Osteocyte (in vitro differentiated cells): ENCODE data around the gene ANKRD65. TPM values are rescaled to one million over a fixed set of nuclear protein-coding genes. Genes with fewer than 3 reads are reported as not detected.
A peak's percentile ranks its signal among the peaks of the same experiment; 100 is the strongest.
"Not testable (repeated sequence)": the region's sequence is repeated elsewhere in the genome, so short reads cannot be mapped to it uniquely, and the experiment has no call there.

Experiments used
- DNase-seq: peaks from one replicate; pipeline ENCODE4 v3.0.0; 2021; ENCODE audit warnings: mixed read lengths; ENCODE audit not compliant: unreplicated experiment; ENCODE audit errors: extremely low spot score
- H3K27ac Mint-ChIP-seq: one replicate; pipeline ENCODE4 v1.8.0; 2021; ENCODE audit warnings: mild to moderate bottlenecking, mixed read lengths; ENCODE audit not compliant: unreplicated experiment
- H3K27me3 Mint-ChIP-seq: one replicate; pipeline ENCODE4 v1.8.0; 2021; ENCODE audit warnings: mixed read lengths; ENCODE audit not compliant: unreplicated experiment
- H3K36me3 Mint-ChIP-seq: one replicate; pipeline ENCODE4 v1.8.0; 2021; ENCODE audit warnings: mixed read lengths; ENCODE audit not compliant: unreplicated experiment
- H3K4me1 Mint-ChIP-seq: one replicate; pipeline ENCODE4 v1.8.0; 2021; ENCODE audit warnings: mixed read lengths; ENCODE audit not compliant: unreplicated experiment
- H3K4me3 Mint-ChIP-seq: one replicate; pipeline ENCODE4 v1.8.0; 2021; ENCODE audit warnings: mild to moderate bottlenecking, moderate library complexity, mixed read lengths; ENCODE audit not compliant: unreplicated experiment
- H3K9me3 Mint-ChIP-seq: one replicate; pipeline ENCODE4 v1.8.0; 2021; ENCODE audit warnings: mixed read lengths; ENCODE audit not compliant: unreplicated experiment
- total RNA-seq: library from RNA; stranded (reverse); gene quantifications from 2 replicates; pipeline ENCODE4 v1.2.1, GENCODE V29; 2021
- TF ChIP-seq, protein P1 (sequence below): fragments of 200-600 bp; sonication (generic); IDR thresholded peaks from 2 replicates; pipeline ENCODE4 v1.5.0; 2021; ENCODE audit warnings: antibody characterized with exemption, mild to moderate bottlenecking, moderate library complexity

Gene ANKRD65
- total RNA-seq, 1 donor from 2014 or later, result 0.21 TPM

DNA sequence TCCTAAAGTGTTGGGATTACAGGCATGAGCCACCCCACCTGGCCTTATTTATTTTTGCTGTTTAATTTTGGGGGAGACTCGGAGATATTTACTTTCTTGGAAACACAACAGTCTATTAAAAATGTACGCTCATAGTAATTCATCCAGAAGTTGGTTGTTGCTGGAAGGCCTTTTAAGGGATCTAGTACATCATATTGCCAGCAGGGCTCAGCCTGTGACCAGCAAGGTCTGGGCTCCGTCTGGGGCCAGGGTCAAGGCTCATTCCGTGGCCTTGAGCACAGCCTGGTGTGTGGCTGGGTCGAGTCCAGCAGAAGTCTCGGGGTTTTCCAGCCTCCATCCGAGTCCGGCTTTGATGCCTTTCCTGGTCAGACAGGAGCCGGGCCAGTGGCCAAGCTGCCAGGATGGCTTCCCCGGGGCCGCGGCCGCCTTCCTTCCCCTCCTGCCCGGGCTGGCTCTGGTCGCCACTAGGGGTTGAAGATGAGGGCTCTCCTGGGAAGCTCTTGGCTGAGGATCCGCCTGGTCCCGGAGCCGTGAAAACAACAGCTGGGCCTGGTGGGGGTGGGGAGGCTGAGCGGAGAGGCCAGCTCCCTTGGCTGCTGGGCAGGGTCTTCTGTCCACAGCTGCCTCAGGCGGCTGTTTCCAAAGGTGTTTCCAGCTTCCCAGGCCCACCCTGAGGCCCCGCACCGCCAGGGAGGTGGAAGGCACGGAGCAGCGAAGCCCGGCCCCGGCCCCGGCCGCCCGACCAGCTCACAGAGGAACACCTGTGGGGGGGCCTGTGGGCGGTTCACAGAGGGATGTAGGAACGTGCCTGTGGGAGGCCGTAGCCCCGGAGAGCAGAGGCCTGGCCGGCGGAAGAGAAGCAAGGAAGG is 9.3 kb upstream of the ANKRD65 start:
- DNase-seq, result peak; percentile 87
- H3K9me3 Mint-ChIP-seq, result no peaks in the 10 kb centered on the region
- H3K4me1 Mint-ChIP-seq, result peaks cover 46% of the 10 kb centered on the region
- H3K36me3 Mint-ChIP-seq, result no peaks in the 10 kb centered on the region
- TF ChIP-seq, protein P1, sequence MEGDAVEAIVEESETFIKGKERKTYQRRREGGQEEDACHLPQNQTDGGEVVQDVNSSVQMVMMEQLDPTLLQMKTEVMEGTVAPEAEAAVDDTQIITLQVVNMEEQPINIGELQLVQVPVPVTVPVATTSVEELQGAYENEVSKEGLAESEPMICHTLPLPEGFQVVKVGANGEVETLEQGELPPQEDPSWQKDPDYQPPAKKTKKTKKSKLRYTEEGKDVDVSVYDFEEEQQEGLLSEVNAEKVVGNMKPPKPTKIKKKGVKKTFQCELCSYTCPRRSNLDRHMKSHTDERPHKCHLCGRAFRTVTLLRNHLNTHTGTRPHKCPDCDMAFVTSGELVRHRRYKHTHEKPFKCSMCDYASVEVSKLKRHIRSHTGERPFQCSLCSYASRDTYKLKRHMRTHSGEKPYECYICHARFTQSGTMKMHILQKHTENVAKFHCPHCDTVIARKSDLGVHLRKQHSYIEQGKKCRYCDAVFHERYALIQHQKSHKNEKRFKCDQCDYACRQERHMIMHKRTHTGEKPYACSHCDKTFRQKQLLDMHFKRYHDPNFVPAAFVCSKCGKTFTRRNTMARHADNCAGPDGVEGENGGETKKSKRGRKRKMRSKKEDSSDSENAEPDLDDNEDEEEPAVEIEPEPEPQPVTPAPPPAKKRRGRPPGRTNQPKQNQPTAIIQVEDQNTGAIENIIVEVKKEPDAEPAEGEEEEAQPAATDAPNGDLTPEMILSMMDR, result peak; percentile 22
- H3K27ac Mint-ChIP-seq, result peak overlapping the region; percentile 82
- no peak overlapping the region for H3K4me3 Mint-ChIP-seq
- H3K27me3 Mint-ChIP-seq, result no peaks in the 10 kb centered on the region

DNA sequence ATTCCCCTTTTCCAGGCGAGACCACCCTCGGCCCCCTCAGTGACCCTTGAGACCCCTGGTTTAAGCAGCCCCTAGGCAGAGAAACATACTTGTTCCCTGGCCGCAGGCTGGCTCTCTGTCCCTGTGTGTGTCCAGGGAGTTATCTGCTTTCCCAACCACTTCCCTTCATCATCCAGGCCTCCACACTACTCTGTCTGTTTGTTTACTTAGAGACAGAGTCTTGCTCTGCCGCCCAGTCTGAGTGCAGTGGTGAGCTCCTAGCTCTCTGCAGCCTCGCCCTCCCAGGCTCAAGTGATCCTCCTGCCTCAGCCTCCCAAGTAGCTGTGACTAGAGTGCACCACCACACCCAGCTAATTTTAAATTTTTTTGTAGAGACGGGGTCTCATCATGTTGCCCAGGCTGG is 8.6 kb upstream of the ANKRD65 start:
- peak overlapping the region; percentile 14 for H3K4me3 Mint-ChIP-seq
- H3K27ac Mint-ChIP-seq, result peak overlapping the region; percentile 82
- H3K27me3 Mint-ChIP-seq, result no peaks in the 10 kb centered on the region
- DNase-seq, result no peak
- H3K9me3 Mint-ChIP-seq, result no peaks in the 10 kb centered on the region
- peaks cover 41% of the 10 kb centered on the region for H3K4me1 Mint-ChIP-seq
- TF ChIP-seq, protein P1, result no peak
- no peaks in the 10 kb centered on the region for H3K36me3 Mint-ChIP-seq

DNA sequence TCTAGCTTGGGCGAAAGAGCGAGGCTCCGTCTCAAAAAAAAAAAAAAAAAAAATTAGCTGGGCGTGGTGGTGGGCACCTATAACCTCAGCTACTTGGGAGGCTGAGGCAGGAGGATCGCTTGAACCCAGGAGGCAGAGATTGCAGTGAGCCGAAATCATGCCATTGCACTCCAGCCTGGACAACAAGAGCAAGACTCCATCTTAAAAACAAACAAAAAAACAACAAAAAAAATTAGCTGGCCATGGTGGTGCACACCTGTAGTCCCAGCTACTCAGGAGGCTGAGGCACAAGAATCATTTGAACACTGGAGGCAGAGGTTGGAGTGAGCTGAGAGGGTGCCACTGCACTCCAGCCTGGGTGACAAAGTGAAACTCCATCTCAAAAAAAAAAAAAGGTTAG is 7.9 kb upstream of the ANKRD65 start:
- not testable (repeated sequence) for DNase-seq, H3K27me3 Mint-ChIP-seq, H3K27ac Mint-ChIP-seq, H3K4me3 Mint-ChIP-seq, H3K9me3 Mint-ChIP-seq, H3K36me3 Mint-ChIP-seq
- H3K4me1 Mint-ChIP-seq, result peaks cover 39% of the 10 kb centered on the region

DNA sequence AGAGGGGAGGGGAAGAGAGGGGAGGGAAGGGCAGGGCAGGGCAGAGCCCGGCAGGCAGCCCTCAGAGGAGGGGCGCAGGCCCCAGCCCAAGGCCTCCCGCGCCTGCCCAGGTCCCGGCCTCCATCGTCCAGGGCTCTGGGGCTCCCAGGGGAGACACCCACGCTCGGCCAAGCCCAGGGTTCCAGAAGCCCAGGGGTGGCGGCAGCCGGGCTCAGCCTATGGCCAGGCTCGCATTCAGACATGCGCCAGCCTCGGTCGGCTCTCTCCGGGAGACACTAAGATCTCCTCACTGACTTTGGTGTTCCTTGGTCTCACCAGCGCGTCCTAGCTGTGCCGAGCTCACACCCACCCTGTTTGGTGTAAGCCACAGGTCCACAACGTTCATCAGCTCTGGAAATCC is 7.1 kb upstream of the ANKRD65 start:
- Mint-ChIP-seq H3K36me3 (no peaks in the 10 kb centered on the region), H3K4me1 (peaks cover 35% of the 10 kb centered on the region), H3K4me3 (peak overlapping the region; percentile 56), H3K27me3 (no peaks in the 10 kb centered on the region), H3K27ac (no peak overlapping the region), H3K9me3 (no peaks in the 10 kb centered on the region)
- TF ChIP-seq, protein P1, result no peak
- no peak for DNase-seq

DNA sequence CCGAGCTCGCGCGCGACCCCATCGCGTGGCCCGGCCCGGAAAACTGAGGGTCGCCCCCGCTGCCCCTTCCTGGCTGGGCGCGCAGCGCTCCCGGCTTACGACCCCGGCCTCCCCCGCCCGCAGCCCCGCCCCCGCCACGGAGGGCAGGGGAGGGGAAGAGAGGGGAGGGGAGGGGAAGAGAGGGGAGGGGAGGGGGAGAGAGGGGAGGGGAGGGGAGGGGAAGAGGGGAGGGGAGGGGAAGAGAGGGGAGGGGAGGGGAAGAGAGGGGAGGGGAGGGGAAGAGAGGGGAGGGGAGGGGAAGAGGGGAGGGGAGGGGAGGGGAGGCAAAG is 6.7 kb upstream of the ANKRD65 start:
- Mint-ChIP-seq H3K27me3 (no peaks in the 10 kb centered on the region), H3K36me3 (no peaks in the 10 kb centered on the region), H3K9me3 (no peaks in the 10 kb centered on the region), H3K4me1 (peaks cover 31% of the 10 kb centered on the region), H3K27ac (no peak overlapping the region), H3K4me3 (no peak overlapping the region)
- TF ChIP-seq, protein P1, result no peak
- DNase-seq, result no peak
